Ovary (tissue), 3 donors: ENCODE measurements around the gene RASL10A.

Experiments
- CTCF ChIP-seq, 3 donors: fragments of 450-650 bp in 2 of 3; fragments of 200-600 bp in 1 of 3; IDR thresholded peaks; one replicate each; pipeline versions ENCODE4 v1.5.1 to v1.8.0; 2016 to 2022; ENCODE audit warnings: antibody characterized with exemption in 3 of 3, mild to moderate bottlenecking in 1 of 3
- EP300 ChIP-seq: sonication (generic); formaldehyde crosslinking; IDR thresholded peaks from one replicate; pipeline ENCODE4 v1.6.1; 2017; ENCODE audit warnings: antibody characterized with exemption
- donor health status: DM: no; HTN: no; CAD: no.

GRCh38 chr22:29330291-29330690 lies 14.8 kb upstream of the RASL10A start:
- no peak for TF ChIP-seq CTCF (IDR thresholded peaks at IDR 0.05)
- no peak for TF ChIP-seq EP300
